ENCODE data around the gene NFATC4.

DNA sequence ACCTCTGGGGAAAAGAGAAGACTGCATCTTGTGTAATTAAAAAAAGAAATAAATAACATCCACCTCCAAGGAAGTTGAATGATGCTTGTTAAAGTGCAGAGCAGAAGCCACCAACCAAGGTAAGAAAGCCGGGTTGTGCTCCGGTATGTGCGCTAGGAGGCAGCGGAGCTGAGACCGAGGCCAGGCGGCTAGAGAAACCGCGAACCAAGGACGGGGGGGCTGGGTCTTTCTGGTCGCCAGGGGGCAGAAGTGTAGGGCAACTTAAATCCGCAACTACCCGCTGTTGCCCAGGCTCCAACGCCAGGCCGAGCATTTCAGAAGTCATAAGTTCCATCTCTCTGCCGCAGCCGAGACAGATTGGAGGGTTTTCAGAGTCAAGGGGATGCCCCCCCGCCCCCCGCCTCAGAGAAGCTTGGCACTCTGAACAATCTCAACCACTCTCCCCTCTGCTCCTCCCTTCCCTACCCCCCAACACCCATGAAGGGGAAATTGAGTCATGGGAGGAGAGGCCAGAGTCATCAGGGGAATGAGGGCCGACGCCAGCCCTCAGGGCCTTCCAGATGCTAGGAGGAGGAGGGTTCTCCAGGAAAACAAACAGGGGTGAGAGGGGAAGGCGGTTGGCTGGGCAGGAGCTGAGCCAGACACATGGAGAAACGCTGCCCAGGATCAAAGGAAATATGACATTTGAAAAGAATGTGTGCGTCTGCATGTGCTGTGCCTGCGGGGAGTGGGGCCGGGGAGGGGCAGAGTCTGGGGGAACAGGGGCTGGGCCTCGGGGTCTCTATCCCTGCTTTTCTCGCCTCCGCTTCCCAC, 2.2 kb upstream of the NFATC4 start:
- TF ChIP-seq POLR2A (IDR thresholded peaks at IDR 0.05; ENCODE audit: low read length) (no peak), GATA1 (IDR thresholded peaks at IDR 0.05; ENCODE audit: low read depth, low read length) (no peak)

Data from erythroblast (primary cell).